ENCODE measurements around the gene CCT6B. TPM values are rescaled to one million over a fixed set of nuclear protein-coding genes. Genes with fewer than 3 reads are reported as not detected.

The CCT6B gene
- total RNA-seq, 1 experiment from 2014 or later, result 0.60 TPM

DNA sequence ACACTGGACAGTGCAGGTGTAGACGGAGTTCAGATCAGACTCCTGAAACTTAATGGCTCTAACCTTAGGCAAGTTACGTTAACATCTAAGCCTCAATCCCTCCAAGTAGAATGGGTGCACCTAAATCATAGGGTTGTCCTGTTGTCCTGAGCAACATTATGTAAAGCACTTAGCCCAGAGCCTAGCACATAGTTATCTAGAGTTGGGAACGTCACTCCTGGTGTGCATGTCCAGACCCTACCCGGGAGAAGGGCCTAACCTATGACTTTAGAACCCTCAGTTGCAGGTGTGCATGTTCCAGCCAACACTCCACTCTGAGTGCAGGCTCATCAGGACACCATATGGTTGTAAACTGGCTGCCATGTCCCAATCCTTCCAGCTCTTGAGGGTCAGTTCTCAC lies 45.1 kb upstream of the CCT6B start:
- TF ChIP-seq CTCF (conservative IDR thresholded peaks at IDR 0.05; ENCODE audit: low read depth, low read length), result no peak
- no peak for TF ChIP-seq EZH2 (IDR thresholded peaks at IDR 0.05; ENCODE audit: borderline replicate concordance, low read depth, low read length, poor library complexity, severe bottlenecking)
- POLR2A ChIA-PET (ENCODE audit: low non-redundant PET), result no interaction called here
- no peaks in the 10 kb centered on the region for H3K9me3 ChIP-seq (ENCODE audit: low read depth, low read length, poor library complexity, severe bottlenecking)
- peaks cover under 1% of the 10 kb centered on the region for H3K36me3 ChIP-seq (ENCODE audit: insufficient read depth, low read length, poor library complexity, severe bottlenecking)
- DNase-seq (ENCODE audit: low spot score), result no peak
- intact Hi-C loops (cut with micrococcal nuclease; ENCODE audit: unreplicated experiment), result no loop called here
- no peaks in the 10 kb centered on the region for H3K4me1 ChIP-seq (ENCODE audit: insufficient read depth, low read length, poor library complexity, severe bottlenecking)
- no peak overlapping the region for H3K27ac ChIP-seq (ENCODE audit: low read depth, low read length, poor library complexity, severe bottlenecking)
- CTCF ChIA-PET, result no interaction called here
- H3K27me3 ChIP-seq (replicated peaks; ENCODE audit: insufficient read depth, low read depth, low read length, poor library complexity), result no peaks in the 10 kb centered on the region
- BruUV-seq (replicated peaks), result no TSS peak
- no peak overlapping the region for H3K4me3 ChIP-seq (ENCODE audit: low read depth, low read length, poor library complexity, severe bottlenecking)

- no peaks in the 10 kb centered on the region for H3K27me3 ChIP-seq (replicated peaks; ENCODE audit: insufficient read depth, low read depth, low read length, poor library complexity)
- H3K4me1 ChIP-seq (ENCODE audit: insufficient read depth, low read length, poor library complexity, severe bottlenecking), result no peaks in the 10 kb centered on the region
- ChIA-PET POLR2A (ENCODE audit: low non-redundant PET) (no interaction called here), CTCF (no interaction called here)
- H3K9me3 ChIP-seq (ENCODE audit: low read depth, low read length, poor library complexity, severe bottlenecking), result no peaks in the 10 kb centered on the region
- H3K4me3 ChIP-seq (ENCODE audit: low read depth, low read length, poor library complexity, severe bottlenecking), result no peak overlapping the region
- H3K27ac ChIP-seq (ENCODE audit: low read depth, low read length, poor library complexity, severe bottlenecking), result no peak overlapping the region
- intact Hi-C loops (cut with micrococcal nuclease; ENCODE audit: unreplicated experiment), result no loop called here
- peaks cover 4% of the 10 kb centered on the region for H3K36me3 ChIP-seq (ENCODE audit: insufficient read depth, low read length, poor library complexity, severe bottlenecking)
- no peak for DNase-seq (ENCODE audit: low spot score)
- no TSS peak for BruUV-seq (replicated peaks)
- no peak for TF ChIP-seq CTCF (conservative IDR thresholded peaks at IDR 0.05; ENCODE audit: low read depth, low read length)
- TF ChIP-seq EZH2 (IDR thresholded peaks at IDR 0.05; ENCODE audit: borderline replicate concordance, low read depth, low read length, poor library complexity, severe bottlenecking), result no peak
These were observed 42.5 kb upstream of the CCT6B start for GRCh38 chr17:35003778-35004177.

DNA sequence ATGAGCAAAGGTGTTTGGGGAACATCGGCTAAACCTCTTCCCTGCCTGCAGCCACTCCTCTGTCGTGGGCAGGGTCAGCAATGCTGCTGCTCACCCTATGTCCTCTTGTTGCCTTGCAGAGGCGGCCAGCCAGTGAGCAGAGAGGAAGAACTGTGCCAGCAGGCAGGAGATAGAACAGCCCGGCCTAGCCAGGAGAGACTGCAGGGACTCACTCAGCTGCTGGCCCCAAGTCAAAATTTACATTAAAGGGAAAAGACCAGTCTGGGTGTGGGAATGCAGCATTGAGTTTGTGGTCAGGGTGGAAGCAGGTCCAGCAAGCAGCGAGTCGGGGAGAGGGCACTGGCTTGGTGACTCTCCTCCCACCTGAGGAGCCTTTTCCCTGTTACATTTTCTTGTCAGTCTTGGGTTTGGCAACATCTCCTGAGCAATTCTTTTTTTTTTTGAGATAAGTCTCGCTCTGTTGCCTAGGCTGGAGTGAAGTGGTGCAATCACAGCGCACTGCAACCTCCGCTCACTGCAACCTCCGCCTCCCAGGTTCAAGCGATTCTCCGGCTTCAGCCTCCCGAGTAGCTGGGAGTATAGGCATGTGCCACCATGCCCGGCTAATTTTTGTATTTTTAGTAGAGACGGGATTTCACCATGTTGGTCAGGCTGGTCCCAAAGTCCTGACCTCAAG lies 41.8 kb upstream of the CCT6B start:
- Histone ChIP-seq H3K9me3 (ENCODE audit: low read depth, low read length, poor library complexity, severe bottlenecking) (no peaks in the 10 kb centered on the region), H3K27ac (ENCODE audit: low read depth, low read length, poor library complexity, severe bottlenecking) (no peak overlapping the region), H3K4me3 (ENCODE audit: low read depth, low read length, poor library complexity, severe bottlenecking) (no peak overlapping the region), H3K36me3 (ENCODE audit: insufficient read depth, low read length, poor library complexity, severe bottlenecking) (peaks cover 4% of the 10 kb centered on the region), H3K27me3 (replicated peaks; ENCODE audit: insufficient read depth, low read depth, low read length, poor library complexity) (no peaks in the 10 kb centered on the region), H3K4me1 (ENCODE audit: insufficient read depth, low read length, poor library complexity, severe bottlenecking) (no peaks in the 10 kb centered on the region)
- POLR2A ChIA-PET (ENCODE audit: low non-redundant PET), result no interaction called here
- intact Hi-C loops (cut with micrococcal nuclease; ENCODE audit: unreplicated experiment), result no loop called here
- no TSS peak for BruUV-seq (replicated peaks)
- TF ChIP-seq EZH2 (IDR thresholded peaks at IDR 0.05; ENCODE audit: borderline replicate concordance, low read depth, low read length, poor library complexity, severe bottlenecking) (no peak), CTCF (conservative IDR thresholded peaks at IDR 0.05; ENCODE audit: low read depth, low read length) (no peak)
- CTCF ChIA-PET, result no interaction called here
- no peak for DNase-seq (ENCODE audit: low spot score)

All from A673 (cell line).